Activated CD8-positive, alpha-beta memory T cell treated with anti-CD3 and anti-CD28 coated beads, Interleukin-2, amount 50 U/mL, for 1 hour (primary cell): ENCODE measurements around the gene LAPTM5.

Experiments used
- DNase-seq: peaks from one replicate; pipeline ENCODE4 v3.0.0-alpha.2; 2020; ENCODE audit errors: extremely low read depth

Gene LAPTM5

GRCh38 chr1:30728832-30729638 is 28.5 kb downstream of the LAPTM5 start:
- DNase-seq = no peak

GRCh38 chr1:30728340-30728739 is 29.2 kb downstream of the LAPTM5 start:
- no peak for DNase-seq

GRCh38 chr1:30727824-30728223 is 29.8 kb downstream of the LAPTM5 start:
- DNase-seq = no peak

GRCh38 chr1:30726773-30727684 is 30.5 kb downstream of the LAPTM5 start:
- no peak for DNase-seq

GRCh38 chr1:30726236-30726635 is 31.3 kb downstream of the LAPTM5 start:
- no peak for DNase-seq

- no peak for DNase-seq
These were observed 32.0 kb downstream of the LAPTM5 start for GRCh38 chr1:30725450-30726095.

- no peak for DNase-seq
These were observed 32.7 kb downstream of the LAPTM5 start for GRCh38 chr1:30724655-30725421.

GRCh38 chr1:30724175-30724574 is 33.4 kb downstream of the LAPTM5 start:
- no peak for DNase-seq

GRCh38 chr1:30723331-30723755 is 34.2 kb downstream of the LAPTM5 start, which contains the start of gene MATN1:
TSS of gene MATN1 (minus strand) at chr1:30723585. CDS start at chr1:30723551, 34 bp downstream.
- no peak for DNase-seq

- no peak for DNase-seq
These were observed 35.6 kb downstream of the LAPTM5 start for GRCh38 chr1:30721812-30722537.

GRCh38 chr1:30721341-30721793 is 36.2 kb downstream of the LAPTM5 start:
- DNase-seq = no peak

- DNase-seq = no peak
These were observed 37.0 kb downstream of the LAPTM5 start for GRCh38 chr1:30720271-30721223.

GRCh38 chr1:30719406-30720270 is 37.9 kb downstream of the LAPTM5 start:
- DNase-seq = no peak

- DNase-seq = peak; percentile 53
These were observed 38.8 kb downstream of the LAPTM5 start for GRCh38 chr1:30718636-30719405.

GRCh38 chr1:30718091-30718635 is 39.4 kb downstream of the LAPTM5 start:
- peak; percentile 98 for DNase-seq

GRCh38 chr1:30716646-30717045 is 40.9 kb downstream of the LAPTM5 start:
- DNase-seq = no peak

GRCh38 chr1:30715886-30716285 is 41.7 kb downstream of the LAPTM5 start:
- DNase-seq = no peak
